HL-60 (cell line): ENCODE data around the gene TBXAS1.

Source experiments
- DNase-seq, 2 experiments: peaks; one replicate each; pipeline ENCODE4 v3.0.0-alpha.2; 2010 to 2020; ENCODE audit warnings: low read depth in 1 of 2, low spot score in 1 of 2
- H3K27ac ChIP-seq: fragments of 250-450 bp; sonication (Bioruptor Pico); replicated peaks from 2 replicates; pipeline ENCODE4 v1.5.1; 2020; ENCODE audit warnings: mild to moderate bottlenecking, moderate library complexity
- H3K27me3 ChIP-seq: fragments of 250-450 bp; sonication (Bioruptor Pico); 2 replicates; pipeline ENCODE4 v1.5.1; 2021; ENCODE audit warnings: mild to moderate bottlenecking, moderate library complexity; ENCODE audit not compliant: insufficient read depth, poor library complexity, severe bottlenecking
- H3K4me3 ChIP-seq: replicated peaks from 2 replicates; pipeline ENCODE4 v1.5.1; 2011; ENCODE audit warnings: mild to moderate bottlenecking, control low read depth, low read length; ENCODE audit not compliant: insufficient read depth
- CTCF ChIP-seq: IDR thresholded peaks from one replicate; pipeline ENCODE4 v1.5.1; 2011; ENCODE audit warnings: low read length, control low read depth, inconsistent platforms; ENCODE audit not compliant: insufficient read depth
- GABPA ChIP-seq: IDR thresholded peaks from 2 replicates; pipeline ENCODE4 v1.6.1; 2012; ENCODE audit warnings: low read depth
- POLR2AphosphoS5 ChIP-seq: IDR thresholded peaks from 2 replicates; pipeline ENCODE4 v1.6.1; 2012; ENCODE audit warnings: low read depth
- REST ChIP-seq: IDR thresholded peaks from 2 replicates; pipeline ENCODE4 v1.6.1; 2012; ENCODE audit warnings: low read depth; ENCODE audit not compliant: insufficient replicate concordance
- SPI1 ChIP-seq: IDR thresholded peaks from 2 replicates; pipeline ENCODE4 v1.6.1; 2012; ENCODE audit warnings: low read depth, mild to moderate bottlenecking, borderline replicate concordance

The TBXAS1 gene

GRCh38 chr7:139883814-139884213 lies 54.8 kb downstream of the TBXAS1 start:
- DNase-seq: no peak
- H3K27me3 ChIP-seq: no peaks in the 10 kb centered on the region
- H3K27ac ChIP-seq: no peak overlapping the region
- TF ChIP-seq SPI1 (no peak), POLR2AphosphoS5 (no peak), GABPA (no peak), REST (no peak), CTCF (no peak)
- H3K4me3 ChIP-seq: no peak overlapping the region

GRCh38 chr7:139884441-139884840 lies 55.4 kb downstream of the TBXAS1 start:
- TF ChIP-seq SPI1 (no peak), CTCF (no peak), GABPA (no peak), REST (no peak), POLR2AphosphoS5 (no peak)
- DNase-seq: no peak
- Histone ChIP-seq H3K4me3 (no peak overlapping the region), H3K27ac (no peak overlapping the region), H3K27me3 (no peaks in the 10 kb centered on the region)

- TF ChIP-seq CTCF (no peak), GABPA (no peak), REST (no peak), POLR2AphosphoS5 (no peak), SPI1 (no peak)
- no peaks in the 10 kb centered on the region for H3K27me3 ChIP-seq
- DNase-seq: no peak
- H3K27ac ChIP-seq: peak overlapping the region; percentile 56
- H3K4me3 ChIP-seq: no peak overlapping the region
Measured at GRCh38 chr7:139885511-139885910, 56.4 kb downstream of the TBXAS1 start.
